Vagina (tissue), 2 donors: Measurements from ENCODE around the gene DOCK1. TPM values are rescaled to one million over a fixed set of nuclear protein-coding genes. Genes with fewer than 3 reads are reported as not detected.

Source experiments
- DNase-seq, 2 donors: peaks; one replicate each; pipeline ENCODE4 v3.0.0-alpha.2; 2017; ENCODE audit errors: extremely low spot score in 2 of 2
- H3K27ac ChIP-seq: fragments of 200-600 bp; sonication (generic); one replicate; pipeline ENCODE4 v1.5.1; 2019
- H3K27me3 ChIP-seq: fragments of 200-600 bp; sonication (generic); one replicate; pipeline ENCODE4 v1.5.1; 2019
- H3K36me3 ChIP-seq, 2 donors: fragments of 200-600 bp; sonication (generic); one replicate each; pipeline ENCODE4 v1.5.1; 2017 to 2019
- H3K4me1 ChIP-seq: fragments of 200-600 bp; sonication (generic); one replicate; pipeline ENCODE4 v1.5.1; 2019
- H3K4me3 ChIP-seq, 2 donors: fragments of 200-600 bp; sonication (generic); 1 replicate in 1 of 2; 2 replicates in 1 of 2; pipeline ENCODE4 v1.5.1; 2016 to 2019
- H3K9me3 ChIP-seq: fragments of 200-600 bp; sonication (generic); one replicate; pipeline ENCODE4 v1.5.1; 2019
- POLR2A ChIP-seq, 2 donors: fragments of 450-650 bp; IDR thresholded peaks; one replicate each; pipeline ENCODE4 v1.6.1; 2017; ENCODE audit warnings: antibody characterized with exemption in 2 of 2, mild to moderate bottlenecking in 2 of 2, moderate library complexity in 2 of 2
- POLR2AphosphoS5 ChIP-seq, 2 donors: sonication (generic); formaldehyde crosslinking; IDR thresholded peaks; one replicate each; pipeline ENCODE4 v1.9.0; 2017; ENCODE audit warnings: antibody characterized with exemption in 2 of 2, mild to moderate bottlenecking in 2 of 2, low read depth in 1 of 2; ENCODE audit not compliant: insufficient read depth in 1 of 2
- intact Hi-C: fragments of 100-400 bp; cut with DNase I; formaldehyde crosslinking; loops from one replicate; pipeline ENCODE4 v1.15.1; 2023
- total RNA-seq: library from RNA; depleted of rRNA; stranded (reverse); fragments of >200 nt; gene quantifications from one replicate; pipeline ENCODE4 v1.2.3, GENCODE V29; 2016
- TF ChIP-seq, protein P1 (sequence below), 3 experiments: fragments of 450-650 bp in 2 of 3; fragments of 200-600 bp in 1 of 3; sonication (generic) in 1 of 3; IDR thresholded peaks; one replicate each; pipeline ENCODE4 v1.5.1; 2017 to 2019; ENCODE audit warnings: antibody characterized with exemption in 3 of 3, mild to moderate bottlenecking in 2 of 3, moderate library complexity in 2 of 3

The DOCK1 gene
- total RNA-seq, 1 donor from 2014 or later, result 64.6 TPM

DNA sequence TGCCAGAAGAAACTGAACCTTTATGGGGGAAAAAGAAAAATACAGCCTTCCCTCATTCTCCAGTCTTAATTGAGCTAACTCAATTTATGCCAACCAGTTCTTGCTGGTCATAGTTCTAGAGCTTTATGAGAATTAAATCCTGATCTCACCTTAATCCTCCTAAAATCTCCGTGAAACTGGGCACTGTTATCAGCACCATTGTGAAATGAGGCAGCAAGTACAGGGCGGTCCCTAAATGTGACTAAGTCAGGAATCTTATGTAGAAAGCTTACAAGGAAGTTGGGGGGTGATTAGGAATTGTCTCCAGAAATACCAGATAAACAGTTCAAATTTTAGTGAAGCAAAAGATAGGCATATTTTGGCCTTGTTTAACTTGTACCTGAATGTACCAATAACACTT, 301.9 kb downstream of the DOCK1 start:
- TF ChIP-seq POLR2AphosphoS5 (IDR thresholded peaks at IDR 0.05; ENCODE audit: insufficient read depth in 1 of 2, low read depth in 1 of 2) (no peak), POLR2A (IDR thresholded peaks at IDR 0.05) (no peak)
- TF ChIP-seq, protein P1, sequence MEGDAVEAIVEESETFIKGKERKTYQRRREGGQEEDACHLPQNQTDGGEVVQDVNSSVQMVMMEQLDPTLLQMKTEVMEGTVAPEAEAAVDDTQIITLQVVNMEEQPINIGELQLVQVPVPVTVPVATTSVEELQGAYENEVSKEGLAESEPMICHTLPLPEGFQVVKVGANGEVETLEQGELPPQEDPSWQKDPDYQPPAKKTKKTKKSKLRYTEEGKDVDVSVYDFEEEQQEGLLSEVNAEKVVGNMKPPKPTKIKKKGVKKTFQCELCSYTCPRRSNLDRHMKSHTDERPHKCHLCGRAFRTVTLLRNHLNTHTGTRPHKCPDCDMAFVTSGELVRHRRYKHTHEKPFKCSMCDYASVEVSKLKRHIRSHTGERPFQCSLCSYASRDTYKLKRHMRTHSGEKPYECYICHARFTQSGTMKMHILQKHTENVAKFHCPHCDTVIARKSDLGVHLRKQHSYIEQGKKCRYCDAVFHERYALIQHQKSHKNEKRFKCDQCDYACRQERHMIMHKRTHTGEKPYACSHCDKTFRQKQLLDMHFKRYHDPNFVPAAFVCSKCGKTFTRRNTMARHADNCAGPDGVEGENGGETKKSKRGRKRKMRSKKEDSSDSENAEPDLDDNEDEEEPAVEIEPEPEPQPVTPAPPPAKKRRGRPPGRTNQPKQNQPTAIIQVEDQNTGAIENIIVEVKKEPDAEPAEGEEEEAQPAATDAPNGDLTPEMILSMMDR (IDR thresholded peaks at IDR 0.05), result no peak
- intact Hi-C loops, result no loop called here
- no peaks in the 10 kb centered on the region for H3K36me3 ChIP-seq
- no peak for DNase-seq
- no peak overlapping the region for H3K27ac ChIP-seq
- no peak overlapping the region for H3K4me3 ChIP-seq
- no peaks in the 10 kb centered on the region for H3K27me3 ChIP-seq
- H3K4me1 ChIP-seq, result no peaks in the 10 kb centered on the region
- no peaks in the 10 kb centered on the region for H3K9me3 ChIP-seq

DNA sequence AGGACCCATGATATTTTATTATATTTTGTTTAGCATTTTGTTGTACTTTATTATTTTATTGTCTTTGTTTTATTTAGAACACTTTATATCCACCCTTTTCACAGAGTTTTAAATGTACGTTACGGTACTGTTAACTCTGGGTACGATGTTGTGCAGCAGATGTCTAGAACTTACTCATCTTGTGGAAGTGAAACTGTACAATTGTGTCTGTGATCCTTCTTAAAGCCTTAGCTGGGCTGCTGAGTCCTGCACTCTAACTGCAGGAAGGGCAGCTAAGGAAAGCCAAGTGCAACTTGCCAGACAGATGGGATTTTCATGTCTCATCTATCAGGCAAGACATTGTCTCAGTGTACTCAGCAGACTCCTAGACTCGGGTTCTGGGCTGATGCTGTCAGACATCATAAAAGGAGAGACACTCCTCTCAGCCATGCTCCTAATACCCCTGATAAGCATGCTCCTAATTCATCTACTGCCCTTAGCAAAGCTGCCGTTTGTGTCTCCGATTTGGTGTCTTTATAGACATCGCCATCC, 305.8 kb downstream of the DOCK1 start:
- H3K4me1 ChIP-seq, result no peaks in the 10 kb centered on the region
- no peak for TF ChIP-seq POLR2A (IDR thresholded peaks at IDR 0.05)
- TF ChIP-seq, protein P1 (IDR thresholded peaks at IDR 0.05), result no peak
- no peak for TF ChIP-seq POLR2AphosphoS5 (IDR thresholded peaks at IDR 0.05; ENCODE audit: insufficient read depth in 1 of 2, low read depth in 1 of 2)
- intact Hi-C loops, result no loop called here
- H3K9me3 ChIP-seq, result no peaks in the 10 kb centered on the region
- DNase-seq, result no peak
- H3K36me3 ChIP-seq, result no peaks in the 10 kb centered on the region
- H3K4me3 ChIP-seq, result no peak overlapping the region
- H3K27ac ChIP-seq, result no peak overlapping the region
- H3K27me3 ChIP-seq, result no peaks in the 10 kb centered on the region

DNA sequence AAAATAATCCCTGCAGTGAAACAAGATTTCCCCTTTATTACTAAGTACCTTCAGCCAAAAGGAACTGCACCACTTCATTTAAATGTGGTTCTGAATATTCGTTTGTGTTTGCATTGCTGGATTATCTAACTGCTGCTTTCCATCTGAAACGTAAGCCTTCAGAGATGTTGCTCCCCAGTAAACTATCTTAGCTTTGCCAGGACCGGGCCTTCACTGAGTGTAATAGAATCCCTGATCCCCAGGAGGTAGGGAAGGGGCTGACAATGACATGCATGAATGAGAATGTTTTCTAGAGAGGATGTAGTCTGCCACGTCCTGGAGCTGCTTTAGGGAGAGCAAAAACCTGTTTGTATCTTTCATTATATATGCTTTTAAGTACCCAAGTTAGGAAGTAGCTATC, 310.6 kb downstream of the DOCK1 start:
- Histone ChIP-seq H3K27me3 (no peaks in the 10 kb centered on the region), H3K4me3 (no peak overlapping the region), H3K4me1 (no peaks in the 10 kb centered on the region), H3K27ac (no peak overlapping the region), H3K36me3 (no peaks in the 10 kb centered on the region), H3K9me3 (no peaks in the 10 kb centered on the region)
- intact Hi-C loops, result no loop called here
- TF ChIP-seq POLR2A (IDR thresholded peaks at IDR 0.05) (no peak), POLR2AphosphoS5 (IDR thresholded peaks at IDR 0.05; ENCODE audit: insufficient read depth in 1 of 2, low read depth in 1 of 2) (no peak)
- TF ChIP-seq, protein P1 (IDR thresholded peaks at IDR 0.05), result no peak
- no peak for DNase-seq

DNA sequence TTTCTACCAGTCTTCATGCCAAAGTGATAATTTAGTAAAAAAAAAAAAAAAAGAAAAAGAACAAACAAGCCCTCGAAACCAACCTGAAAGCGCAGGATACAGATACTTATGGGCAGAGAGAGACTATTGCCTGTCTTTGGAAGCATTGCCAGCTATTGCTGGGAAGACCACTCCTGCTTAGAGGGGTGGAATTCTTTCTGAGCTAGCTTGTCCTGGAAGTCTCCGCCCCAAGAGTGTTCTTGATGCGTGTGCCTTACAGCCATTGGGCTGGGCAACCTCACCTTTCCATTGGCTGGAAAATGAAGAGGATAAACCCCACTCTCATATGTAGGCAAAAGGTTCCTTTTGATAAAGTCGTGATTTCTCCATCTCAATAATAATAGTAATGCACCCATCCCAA, 311.0 kb downstream of the DOCK1 start:
- intact Hi-C loops, result no loop called here
- H3K4me1 ChIP-seq, result no peaks in the 10 kb centered on the region
- H3K27me3 ChIP-seq, result no peaks in the 10 kb centered on the region
- TF ChIP-seq POLR2AphosphoS5 (IDR thresholded peaks at IDR 0.05; ENCODE audit: insufficient read depth in 1 of 2, low read depth in 1 of 2) (no peak), POLR2A (IDR thresholded peaks at IDR 0.05) (no peak)
- TF ChIP-seq, protein P1 (IDR thresholded peaks at IDR 0.05), result no peak
- no peak overlapping the region for H3K27ac ChIP-seq
- H3K36me3 ChIP-seq, result no peaks in the 10 kb centered on the region
- H3K9me3 ChIP-seq, result no peaks in the 10 kb centered on the region
- no peak for DNase-seq
- no peak overlapping the region for H3K4me3 ChIP-seq

DNA sequence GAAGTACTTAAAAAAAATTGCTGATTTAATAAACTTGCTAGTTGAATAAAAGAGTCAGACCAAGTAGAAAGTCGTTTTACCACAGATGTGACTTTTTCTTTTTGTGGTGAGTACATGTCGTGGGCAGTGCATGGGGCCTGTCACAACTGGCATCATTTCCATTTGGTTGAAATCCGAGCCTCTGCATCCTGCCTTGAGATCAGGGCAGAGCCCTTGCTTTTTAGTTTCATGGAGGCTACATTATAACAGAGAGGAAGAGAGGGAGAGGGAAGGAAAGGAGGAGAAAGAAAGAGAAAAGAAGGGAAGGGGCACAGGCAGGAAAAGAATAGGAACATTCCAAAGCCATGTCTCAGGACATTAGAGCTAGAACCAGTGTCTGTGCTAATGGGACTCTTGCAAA, 311.6 kb downstream of the DOCK1 start:
- DNase-seq, result no peak
- Histone ChIP-seq H3K27ac (no peak overlapping the region), H3K27me3 (no peaks in the 10 kb centered on the region), H3K4me3 (no peak overlapping the region), H3K9me3 (no peaks in the 10 kb centered on the region), H3K36me3 (no peaks in the 10 kb centered on the region), H3K4me1 (no peaks in the 10 kb centered on the region)
- TF ChIP-seq, protein P1 (IDR thresholded peaks at IDR 0.05), result no peak
- no peak for TF ChIP-seq POLR2AphosphoS5 (IDR thresholded peaks at IDR 0.05; ENCODE audit: insufficient read depth in 1 of 2, low read depth in 1 of 2)
- no peak for TF ChIP-seq POLR2A (IDR thresholded peaks at IDR 0.05)
- intact Hi-C loops, result no loop called here
